HG03520 (cell line): ENCODE data around the gene SIN3A.
"Not testable (repeated sequence)": the region's sequence is repeated elsewhere in the genome, so short reads cannot be mapped to it uniquely, and the experiment has no call there.

Source experiments
- ATAC-seq: cut with Tn5 transposase; IDR thresholded peaks from one replicate; pipeline ENCODE4 v1.9.1; 2021; ENCODE audit warnings: mild to moderate bottlenecking, moderate library complexity; ENCODE audit not compliant: unreplicated experiment

Gene SIN3A

DNA sequence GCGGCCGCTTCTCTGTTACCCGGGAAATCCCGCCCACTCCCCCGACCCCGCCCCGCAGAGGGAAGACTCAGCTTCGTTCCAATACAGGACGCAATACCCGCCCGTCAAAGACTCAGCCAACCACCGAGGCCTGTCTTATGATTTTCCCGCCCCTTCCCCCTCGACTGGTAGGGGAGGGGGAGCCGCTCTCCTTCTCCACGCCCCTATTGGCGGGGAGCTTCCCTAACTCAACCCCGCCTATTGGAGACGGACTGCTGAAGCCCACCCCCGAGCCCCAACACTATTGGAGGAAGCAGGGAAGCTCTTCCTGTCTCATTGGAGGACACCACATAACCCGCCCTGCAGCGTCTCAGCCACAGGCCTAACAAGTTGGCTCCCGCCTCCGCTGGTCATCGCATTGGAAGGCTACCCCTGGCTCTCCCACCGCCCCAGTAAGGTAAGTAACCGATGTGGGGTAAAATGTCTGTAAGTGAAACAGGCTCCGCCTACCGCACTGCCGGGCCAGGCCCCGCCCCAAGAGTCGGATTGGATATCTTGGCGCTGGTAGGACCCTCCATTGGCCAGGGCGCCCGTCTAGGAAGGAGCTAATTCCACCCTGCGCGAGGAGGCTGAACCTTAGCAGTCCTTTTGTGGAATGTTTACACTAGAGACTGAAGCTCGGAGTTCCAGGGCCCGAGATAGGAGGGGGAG, at the start of gene SIN3A:
Gene SIN3A, minus strand, starts transcription at position 17 of the 690 bp plus-strand sequence. CDS start 21,315 bp downstream, outside the sequence.
- peak; percentile 42 for ATAC-seq

DNA sequence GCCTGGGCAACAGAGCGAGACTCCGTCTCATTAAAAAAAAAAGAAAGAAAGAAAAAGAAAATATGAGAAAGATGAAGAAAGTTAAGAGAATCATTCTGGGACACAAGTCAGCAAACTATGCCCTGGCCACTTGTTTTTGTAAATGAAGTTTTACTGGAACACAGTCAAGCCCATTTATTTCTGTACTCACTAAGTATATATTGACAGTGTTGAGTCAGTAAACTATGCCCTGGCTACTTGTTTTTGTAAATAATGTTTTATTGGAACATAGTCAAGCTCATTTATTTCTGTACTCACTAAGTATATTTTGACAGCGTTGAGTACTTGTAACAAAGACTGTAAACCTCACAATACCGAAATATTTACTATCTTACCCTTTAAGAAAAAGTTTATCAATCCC, 42.2 kb upstream of the SIN3A start:
- no peak for ATAC-seq

DNA sequence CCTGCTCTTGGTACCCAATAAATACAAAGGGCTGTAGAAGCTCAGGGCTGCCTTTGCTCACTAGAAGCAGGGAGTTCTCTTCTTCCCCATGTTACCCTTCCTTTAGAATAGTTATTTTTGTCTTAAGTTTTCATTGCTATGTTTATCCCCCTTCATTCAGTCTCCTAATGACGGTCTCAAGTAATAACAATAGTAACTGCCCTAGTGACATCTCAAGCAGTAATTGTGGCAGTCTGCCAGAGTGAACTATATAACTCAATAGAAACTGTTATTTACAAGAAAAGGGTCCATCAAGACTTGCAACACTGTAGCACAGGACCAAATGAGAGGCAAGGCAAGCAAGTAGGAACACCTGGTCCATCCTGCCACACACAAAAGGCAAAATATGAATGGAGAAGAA, 32.5 kb upstream of the SIN3A start:
- no peak for ATAC-seq

GRCh38 chr15:75483556-75483955, 32.1 kb upstream of the SIN3A start:
- ATAC-seq: not testable (repeated sequence)

- ATAC-seq: no peak
Observed at GRCh38 chr15:75483106-75483505, 31.6 kb upstream of the SIN3A start.

DNA sequence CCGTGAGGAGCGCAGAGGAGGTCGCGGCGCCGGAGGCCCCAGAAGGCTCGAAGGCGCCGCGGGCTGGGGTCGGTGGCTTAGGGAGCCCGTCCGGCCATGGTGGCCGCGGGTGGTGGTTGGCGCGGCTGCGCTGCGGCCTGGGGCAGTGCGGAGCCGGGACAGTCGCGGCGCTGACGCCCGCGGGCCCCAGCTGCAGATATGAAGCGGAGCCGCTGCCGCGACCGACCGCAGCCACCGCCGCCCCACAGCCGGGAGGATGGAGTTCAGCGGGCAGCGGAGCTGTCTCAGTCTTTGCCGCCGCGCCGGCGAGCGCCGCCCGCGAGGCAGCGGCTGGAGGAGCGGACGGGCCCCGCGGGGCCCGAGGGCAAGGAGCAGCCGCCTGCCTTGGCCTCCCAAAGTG, 29.0 kb upstream of the SIN3A start:
- not testable (repeated sequence) for ATAC-seq

DNA sequence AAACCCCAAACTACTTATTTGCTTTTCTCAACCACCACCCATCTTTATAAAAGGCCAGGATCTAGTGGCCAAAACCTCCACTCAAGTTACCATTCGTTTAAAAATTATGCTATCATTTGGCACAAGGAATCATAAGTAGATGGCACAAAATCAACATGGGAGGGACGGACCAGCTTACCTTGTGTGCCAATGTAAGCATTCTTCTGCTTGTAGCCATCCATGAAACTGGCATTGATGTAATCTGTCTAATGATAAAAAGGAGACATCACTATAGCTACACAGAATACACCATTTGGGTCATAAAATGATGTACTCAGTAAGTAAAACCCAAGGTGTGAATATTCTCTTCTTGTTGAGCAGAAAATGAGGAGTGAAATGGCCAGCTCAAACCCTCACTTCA, 28.2 kb upstream of the SIN3A start:
- ATAC-seq: no peak

DNA sequence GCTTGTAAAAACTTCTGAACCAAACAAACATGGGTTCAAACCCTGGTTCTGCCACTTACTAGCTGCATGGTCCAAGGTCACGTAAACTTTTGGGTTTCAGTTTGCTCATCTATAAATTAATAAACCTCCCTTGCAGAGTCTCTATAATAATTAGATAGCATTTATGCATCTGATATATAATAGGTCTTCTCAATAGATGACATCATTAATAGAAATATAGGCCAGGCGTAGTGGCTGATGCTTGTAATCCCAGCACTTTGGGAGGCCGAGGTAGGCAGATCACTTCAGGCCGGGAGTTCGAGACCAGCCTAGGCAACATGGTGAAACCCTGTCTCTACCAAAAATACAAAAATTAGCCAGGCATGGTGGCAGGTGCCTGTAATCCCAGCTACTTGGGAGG, 25.6 kb upstream of the SIN3A start:
- ATAC-seq: not testable (repeated sequence)

DNA sequence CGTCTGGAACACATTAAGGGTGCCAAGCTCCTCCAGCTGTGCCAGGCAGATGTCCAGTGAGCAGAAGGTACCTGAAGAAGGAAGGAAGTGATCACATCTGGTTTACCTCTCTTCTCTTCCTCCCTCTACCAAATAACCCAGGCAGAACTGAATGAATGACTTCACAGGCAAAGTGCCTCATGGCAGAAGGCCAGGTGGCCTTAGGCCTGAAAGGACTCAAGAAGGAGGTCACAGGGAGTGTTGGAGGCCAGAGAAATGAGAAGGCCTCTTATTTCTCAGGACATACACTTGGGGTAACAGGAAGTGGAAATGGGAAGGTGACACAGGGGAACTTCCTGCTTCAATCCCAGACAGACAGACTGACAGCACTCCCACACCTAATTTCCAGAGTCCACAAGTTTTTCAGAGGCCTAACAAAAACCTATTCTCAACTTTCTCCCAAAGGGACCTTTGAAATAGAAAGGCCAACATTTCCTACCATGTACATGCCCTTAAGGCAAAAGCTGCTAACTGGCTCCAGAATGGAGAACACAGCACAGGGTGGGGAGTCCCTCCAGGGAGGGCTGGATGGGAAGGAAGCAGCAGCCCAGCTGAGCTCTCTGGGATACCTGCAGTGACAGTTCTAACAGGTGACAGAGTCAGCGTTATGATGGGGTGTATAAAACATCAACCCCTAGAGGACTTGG, 17.6 kb upstream of the SIN3A start:
- ATAC-seq: no peak

DNA sequence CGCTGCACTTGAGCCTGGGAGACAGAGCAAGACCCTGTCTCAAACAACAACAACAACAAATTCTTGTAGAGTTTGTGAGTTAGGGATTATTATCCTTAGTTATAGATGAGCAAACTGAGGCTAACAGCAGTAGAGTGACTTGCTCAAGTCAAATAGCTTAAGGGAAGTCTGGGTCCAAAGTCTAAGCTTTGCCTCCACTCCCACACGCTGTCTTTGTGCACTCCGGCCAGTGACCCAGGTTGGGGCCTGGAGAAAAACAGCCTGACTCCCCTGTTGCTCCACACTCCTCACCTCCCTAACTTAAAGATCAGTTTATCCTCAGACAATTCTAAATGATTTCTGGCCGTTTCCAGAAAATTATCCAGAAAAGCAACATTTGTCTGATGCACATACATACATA, 9.2 kb upstream of the SIN3A start:
- ATAC-seq: no peak

DNA sequence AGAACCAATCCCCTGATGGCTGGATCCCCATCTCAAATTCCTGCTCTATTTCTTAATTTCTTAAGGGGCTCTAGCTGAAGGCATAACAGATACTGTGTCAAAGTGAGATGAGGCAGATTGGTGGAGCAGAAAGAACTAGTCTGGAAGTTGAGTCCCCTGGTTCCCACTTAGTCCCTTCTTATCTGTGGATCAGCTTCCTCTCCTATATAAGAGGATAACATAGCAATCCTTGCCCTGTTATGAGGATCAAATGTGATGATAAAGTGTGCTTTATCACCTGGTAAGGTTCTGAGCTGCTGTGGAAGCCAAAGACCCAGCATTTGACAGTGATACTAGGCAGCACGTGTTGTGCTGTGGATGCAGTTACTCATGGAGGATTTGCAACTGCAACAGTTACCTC, 8.1 kb upstream of the SIN3A start:
- no peak for ATAC-seq

- ATAC-seq: no peak
Observed at GRCh38 chr15:75456710-75457109, 5.2 kb upstream of the SIN3A start.

DNA sequence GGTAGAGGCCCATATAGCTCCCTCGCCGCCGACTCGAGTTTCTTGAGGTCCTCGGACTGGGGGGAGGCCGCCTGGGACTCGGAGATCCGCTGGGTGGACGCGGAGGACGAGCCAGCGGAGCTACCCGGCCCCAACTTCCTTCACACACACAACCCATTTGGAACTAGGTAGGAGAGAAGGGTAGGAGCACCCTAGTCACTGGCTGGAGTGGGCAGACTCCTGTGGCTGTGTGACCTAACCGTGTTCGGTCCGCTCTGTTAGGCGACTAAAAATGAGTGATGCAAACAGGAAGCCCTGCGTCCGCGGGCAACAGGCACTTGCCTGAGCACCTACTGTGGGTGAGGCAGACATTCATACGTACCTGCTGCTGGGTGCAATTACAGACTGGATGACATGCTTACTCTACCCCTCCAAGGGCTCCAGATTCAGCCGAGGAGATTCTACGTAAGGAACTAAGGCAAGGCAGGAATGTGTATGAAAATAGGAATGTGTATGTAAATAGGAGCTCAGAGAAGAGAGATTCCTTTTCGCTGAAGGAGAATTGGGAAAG, 4.6 kb upstream of the SIN3A start:
- no peak for ATAC-seq

- no peak for ATAC-seq
Observed at GRCh38 chr15:75455424-75455981, 4.0 kb upstream of the SIN3A start.

GRCh38 chr15:75454471-75455378, 3.2 kb upstream of the SIN3A start:
- no peak for ATAC-seq

DNA sequence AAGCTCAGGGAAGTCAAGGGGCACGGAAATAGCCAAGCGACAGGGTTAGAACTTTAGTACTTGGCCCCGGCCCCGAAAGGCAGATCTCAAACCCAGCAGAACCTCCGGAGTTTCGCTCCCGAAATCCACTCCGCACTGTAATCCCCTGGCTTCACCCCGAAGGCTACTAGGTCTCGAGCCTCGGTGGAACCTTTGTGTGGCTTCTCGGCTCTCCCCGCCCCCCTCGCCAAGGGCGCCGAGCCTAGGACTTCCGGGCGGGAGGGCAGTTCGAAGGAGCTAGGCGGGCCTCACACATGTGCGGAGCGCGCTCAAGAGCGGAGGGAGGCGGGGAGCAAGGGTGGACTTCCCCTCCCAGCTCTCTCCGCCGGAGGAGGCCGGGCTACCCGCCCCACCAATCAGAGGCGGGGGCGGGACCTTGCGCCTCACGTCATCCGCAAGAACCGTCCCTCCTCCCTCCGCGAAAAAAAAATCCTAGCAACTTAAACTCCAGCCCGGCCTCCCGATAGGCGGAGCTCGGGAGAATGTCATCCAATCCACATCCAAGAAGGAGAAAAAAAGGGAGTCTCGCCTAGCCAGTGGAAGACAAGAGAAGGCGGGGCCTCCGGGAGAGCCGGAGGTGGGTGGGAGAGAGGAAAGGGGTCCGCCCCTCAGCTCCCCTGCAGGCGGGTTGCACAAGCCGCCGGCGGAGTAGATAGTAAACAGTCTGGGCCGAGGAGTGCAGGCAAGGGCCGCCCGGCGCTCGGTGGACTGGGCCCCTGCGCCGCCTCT, 2.4 kb upstream of the SIN3A start:
- ATAC-seq: peak; percentile 25

GRCh38 chr15:75452865-75453702, 1.6 kb upstream of the SIN3A start:
- ATAC-seq: no peak

- ATAC-seq: no peak
Observed at GRCh38 chr15:75452364-75452864, 924 bp upstream of the SIN3A start.

GRCh38 chr15:75451202-75451673, 252 bp downstream of the SIN3A start:
- ATAC-seq: no peak
